H9 (cell line): ENCODE data around the gene STMN3. TPM values are rescaled to one million over a fixed set of nuclear protein-coding genes. Genes with fewer than 3 reads are reported as not detected.

Experiments
- DNase-seq: peaks from one replicate; pipeline ENCODE4 v3.0.0-alpha.2; 2017
- H2AFZ ChIP-seq: one replicate; pipeline ENCODE4 v1.6.1; 2013; ENCODE audit warnings: mild to moderate bottlenecking, low read length, control low read depth, moderate library complexity
- H2AK5ac ChIP-seq: 2 replicates; pipeline ENCODE4 v1.6.1; 2013; ENCODE audit warnings: low read length, control low read depth, mixed read lengths; ENCODE audit not compliant: insufficient read length
- H2BK120ac ChIP-seq: one replicate; pipeline ENCODE4 v1.6.1; 2013; ENCODE audit warnings: low read depth, mild to moderate bottlenecking, low read length, control low read depth, inconsistent platforms; ENCODE audit not compliant: poor library complexity, severe bottlenecking
- H2BK12ac ChIP-seq: 2 replicates; pipeline ENCODE4 v1.6.1; 2013; ENCODE audit warnings: low read length, control low read depth, mixed read lengths, low read depth; ENCODE audit not compliant: insufficient read length
- H2BK15ac ChIP-seq: 2 replicates; pipeline ENCODE4 v1.6.1; 2013; ENCODE audit warnings: low read depth, low read length, control low read depth
- H2BK20ac ChIP-seq: one replicate; pipeline ENCODE4 v1.6.1; 2013; ENCODE audit warnings: low read depth, mild to moderate bottlenecking, low read length, control low read depth, inconsistent platforms; ENCODE audit not compliant: poor library complexity, severe bottlenecking
- H2BK5ac ChIP-seq: 2 replicates; pipeline ENCODE4 v1.6.1; 2013; ENCODE audit warnings: low read length, control low read depth, mixed read lengths; ENCODE audit not compliant: insufficient read length
- H3K14ac ChIP-seq: 2 replicates; pipeline ENCODE4 v1.6.1; 2013; ENCODE audit warnings: low read length, control low read depth; ENCODE audit not compliant: insufficient read depth
- H3K18ac ChIP-seq: 2 replicates; pipeline ENCODE4 v1.6.1; 2013; ENCODE audit warnings: low read depth, mild to moderate bottlenecking, mixed read lengths, low read length, control low read depth; ENCODE audit not compliant: insufficient read length
- H3K23ac ChIP-seq: 2 replicates; pipeline ENCODE4 v1.6.1; 2013; ENCODE audit warnings: low read length, control low read depth, mixed read lengths, low read depth; ENCODE audit not compliant: insufficient read length
- H3K23me2 ChIP-seq: 2 replicates; pipeline ENCODE4 v1.6.1; 2013; ENCODE audit warnings: low read depth, mild to moderate bottlenecking, mixed read lengths, low read length, control low read depth; ENCODE audit not compliant: insufficient read length, poor library complexity, severe bottlenecking
- H3K27ac ChIP-seq: 2 replicates; pipeline ENCODE4 v1.5.1; 2013; ENCODE audit warnings: low read length, control low read depth, mixed read lengths, low read depth; ENCODE audit not compliant: insufficient read length
- H3K27me3 ChIP-seq: 2 replicates; pipeline ENCODE4 v1.6.1; 2013; ENCODE audit warnings: low read length, control low read depth, inconsistent platforms; ENCODE audit not compliant: insufficient read depth
- H3K4ac ChIP-seq: 2 replicates; pipeline ENCODE4 v1.6.1; 2013; ENCODE audit warnings: low read depth, mild to moderate bottlenecking, control low read depth, inconsistent platforms, low read length, moderate library complexity
- H3K4me1 ChIP-seq: 2 replicates; pipeline ENCODE4 v1.6.1; 2013; ENCODE audit warnings: low read length, control low read depth, inconsistent platforms; ENCODE audit not compliant: insufficient read depth
- H3K4me2 ChIP-seq: 2 replicates; pipeline ENCODE4 v1.6.1; 2013; ENCODE audit warnings: low read length, control low read depth, mixed read lengths; ENCODE audit not compliant: insufficient read length, insufficient read depth
- H3K56ac ChIP-seq: 2 replicates; pipeline ENCODE4 v1.6.1; 2013; ENCODE audit warnings: low read depth, mild to moderate bottlenecking, mixed read lengths, low read length, control low read depth; ENCODE audit not compliant: insufficient read length
- H3K79me1 ChIP-seq: 2 replicates; pipeline ENCODE4 v1.6.1; 2013; ENCODE audit warnings: low read depth, mild to moderate bottlenecking, moderate library complexity, low read length, control low read depth, inconsistent platforms; ENCODE audit not compliant: insufficient read depth, poor library complexity, severe bottlenecking
- H3K79me2 ChIP-seq: 2 replicates; pipeline ENCODE4 v1.6.1; 2013; ENCODE audit warnings: low read length, control low read depth, inconsistent platforms; ENCODE audit not compliant: insufficient read depth
- H3K9ac ChIP-seq: 2 replicates; pipeline ENCODE4 v1.6.1; 2013; ENCODE audit warnings: low read length, control low read depth, mixed read lengths; ENCODE audit not compliant: insufficient read length; ENCODE audit errors: extremely low read depth
- H3K9me3 ChIP-seq: one replicate; pipeline ENCODE4 v1.6.1; 2013; ENCODE audit warnings: low read depth, low read length, inconsistent platforms; ENCODE audit not compliant: control insufficient read depth
- H3T11ph ChIP-seq: one replicate; pipeline ENCODE4 v1.6.1; 2013; ENCODE audit warnings: mild to moderate bottlenecking, low read length, control low read depth, inconsistent platforms
- H4K20me1 ChIP-seq: one replicate; pipeline ENCODE4 v1.6.1; 2013; ENCODE audit not compliant: control insufficient read depth, insufficient read length, insufficient read depth
- H4K5ac ChIP-seq: 2 replicates; pipeline ENCODE4 v1.6.1; 2013; ENCODE audit warnings: low read depth, mild to moderate bottlenecking, mixed read lengths, low read length, control low read depth; ENCODE audit not compliant: insufficient read length
- H4K8ac ChIP-seq: replicated peaks from 2 replicates; pipeline ENCODE4 v1.6.1; 2013; ENCODE audit warnings: low read length, control low read depth, mixed read lengths, low read depth; ENCODE audit not compliant: insufficient read length
- H4K91ac ChIP-seq: 2 replicates; pipeline ENCODE4 v1.6.1; 2013; ENCODE audit warnings: low read depth, mild to moderate bottlenecking, moderate library complexity, mixed read lengths, low read length, control low read depth; ENCODE audit not compliant: insufficient read length
- H3K27ac Mint-ChIP-seq, 3 experiments: 2 replicates in 2 of 3; 3 replicates in 1 of 3; pipeline ENCODE4 v1.8.0; 2020 to 2021; ENCODE audit warnings: mixed read lengths in 3 of 3, mild to moderate bottlenecking in 1 of 3, moderate library complexity in 1 of 3
- H3K27me3 Mint-ChIP-seq: 2 replicates; pipeline ENCODE4 v1.8.0; 2021; ENCODE audit warnings: low read depth, mild to moderate bottlenecking, moderate library complexity, mixed read lengths
- H3K36me3 Mint-ChIP-seq, 3 experiments: 2 replicates in 2 of 3; 3 replicates in 1 of 3; pipeline ENCODE4 v1.8.0; 2020 to 2021; ENCODE audit warnings: low read depth in 3 of 3, mixed read lengths in 3 of 3; ENCODE audit not compliant: insufficient read depth in 1 of 3
- H3K4me1 Mint-ChIP-seq, 2 experiments: 2 replicates each; pipeline ENCODE4 v1.8.0; 2020; ENCODE audit warnings: mixed read lengths in 2 of 2
- H3K4me3 Mint-ChIP-seq, 2 experiments: 2 replicates in 1 of 2; 3 replicates in 1 of 2; pipeline ENCODE4 v1.8.0; 2020 to 2021; ENCODE audit warnings: mild to moderate bottlenecking in 2 of 2, mixed read lengths in 2 of 2, moderate library complexity in 1 of 2
- H3K9me3 Mint-ChIP-seq, 2 experiments: 2 replicates in 1 of 2; 3 replicates in 1 of 2; pipeline ENCODE4 v1.8.0; 2020; ENCODE audit warnings: mild to moderate bottlenecking in 2 of 2, mixed read lengths in 2 of 2, moderate library complexity in 1 of 2
- CTCF ChIP-seq: fragments of 200-600 bp; sonication (generic); conservative IDR thresholded peaks from 3 replicates; pipeline ENCODE4 v1.8.0; 2021; ENCODE audit warnings: antibody characterized with exemption, mild to moderate bottlenecking
- WGBS: extraction: QIAGEN DNeasy Blood & Tissue Kit; methylation state at CpG from one replicate; pipeline ENCODE4 v1.1.7; 2013; ENCODE audit warnings: missing lambda C conversion rate, low lambda C conversion rate, mixed read lengths; ENCODE audit not compliant: insufficient read length; ENCODE audit errors: extremely low coverage; 5-methylcytosine and 5-hydroxymethylcytosine counted together
- total RNA-seq: library from RNA; stranded (reverse); gene quantifications from 2 replicates; pipeline ENCODE4 v1.2.1, GENCODE V29; 2021

The STMN3 gene
- total RNA-seq, 1 experiment from 2014 or later = 54.0 TPM

GRCh38 chr20:63663332-63664066 is 10.3 kb upstream of the STMN3 start:
- Histone ChIP-seq H3K23me2 (peaks cover 7% of the 10 kb centered on the region), H4K8ac (no peak overlapping the region), H3K79me1 (no peaks in the 10 kb centered on the region), H2AFZ (no peak overlapping the region), H3K9me3 (no peaks in the 10 kb centered on the region), H2BK5ac (no peak overlapping the region), H3K4me2 (no peak overlapping the region), H3K79me2 (no peaks in the 10 kb centered on the region), H3K18ac (no peak overlapping the region), H3K23ac (no peak overlapping the region), H3K4me1 (no peaks in the 10 kb centered on the region; the same call in 1 of the 2 replicates), H3K14ac (no peak overlapping the region), H2BK120ac (no peak overlapping the region), H3K9ac (no peak overlapping the region), H2BK12ac (no peak overlapping the region), H3K27me3 (no peaks in the 10 kb centered on the region; the same call in 1 of the 2 replicates), H3K27ac (no peak overlapping the region), H2AK5ac (no peak overlapping the region), H2BK20ac (no peak overlapping the region), H3K56ac (no peak overlapping the region), H2BK15ac (no peak overlapping the region), H3T11ph (no peak overlapping the region), H3K4ac (no peak overlapping the region), H4K91ac (no peak overlapping the region), H4K5ac (no peak overlapping the region), H4K20me1 (no peaks in the 10 kb centered on the region)
- TF ChIP-seq CTCF = no peak
- no peak for DNase-seq
- no peak overlapping the region for H3K4me3 Mint-ChIP-seq
- peaks cover 5 to 15% of the 10 kb centered on the region in 2 experiments for H3K4me1 Mint-ChIP-seq
- H3K9me3 Mint-ChIP-seq = no peaks in the 10 kb centered on the region
- WGBS = no CpG with 5 or more reads among the region's 26 CpGs
- H3K27me3 Mint-ChIP-seq = no peaks in the 10 kb centered on the region
- H3K27ac Mint-ChIP-seq = no peak overlapping the region
- peaks cover 27 to 59% (median 51%) of the 10 kb centered on the region in 3 experiments for H3K36me3 Mint-ChIP-seq
